CD1c-positive myeloid dendritic cell (primary cell): ENCODE results near the gene PRTN3.

ENCODE experiments used
- DNase-seq: peaks from one replicate; pipeline ENCODE4 v3.0.0-alpha.2; 2016; ENCODE audit errors: extremely low spot score

The PRTN3 gene

GRCh38 chr19:803099-803561, 37.7 kb upstream of the PRTN3 start:
- DNase-seq, result no peak

GRCh38 chr19:803686-804418, 36.9 kb upstream of the PRTN3 start:
- DNase-seq, result no peak

GRCh38 chr19:804419-805165, 36.2 kb upstream of the PRTN3 start:
- no peak for DNase-seq

- DNase-seq, result no peak
Measured at GRCh38 chr19:805166-805551, 35.6 kb upstream of the PRTN3 start.

GRCh38 chr19:805600-806550, 34.9 kb upstream of the PRTN3 start:
- no peak for DNase-seq

- no peak for DNase-seq
Measured at GRCh38 chr19:806815-807421, 33.9 kb upstream of the PRTN3 start.

GRCh38 chr19:807627-808422, 33.0 kb upstream of the PRTN3 start:
- DNase-seq, result no peak

- DNase-seq, result no peak
Measured at GRCh38 chr19:808423-808775, 32.4 kb upstream of the PRTN3 start.

GRCh38 chr19:810077-810855, 30.5 kb upstream of the PRTN3 start:
- DNase-seq, result no peak

- no peak for DNase-seq
Measured at GRCh38 chr19:810883-811489, 29.8 kb upstream of the PRTN3 start.

GRCh38 chr19:811506-812048, 29.2 kb upstream of the PRTN3 start:
- no peak for DNase-seq

- no peak for DNase-seq
Measured at GRCh38 chr19:812049-812746, 28.6 kb upstream of the PRTN3 start.

GRCh38 chr19:812747-813218, 28.0 kb upstream of the PRTN3 start:
- no peak for DNase-seq

GRCh38 chr19:813219-814151, 27.3 kb upstream of the PRTN3 start:
- DNase-seq, result no peak

GRCh38 chr19:814152-815078, 26.4 kb upstream of the PRTN3 start:
- DNase-seq, result no peak

- DNase-seq, result no peak
Measured at GRCh38 chr19:815079-815774, 25.6 kb upstream of the PRTN3 start.
